ENCODE results near the gene ZNF768.
"Not testable (repeated sequence)": the region's sequence is repeated elsewhere in the genome, so short reads cannot be mapped to it uniquely, and the experiment has no call there.

ZNF768 gene

DNA sequence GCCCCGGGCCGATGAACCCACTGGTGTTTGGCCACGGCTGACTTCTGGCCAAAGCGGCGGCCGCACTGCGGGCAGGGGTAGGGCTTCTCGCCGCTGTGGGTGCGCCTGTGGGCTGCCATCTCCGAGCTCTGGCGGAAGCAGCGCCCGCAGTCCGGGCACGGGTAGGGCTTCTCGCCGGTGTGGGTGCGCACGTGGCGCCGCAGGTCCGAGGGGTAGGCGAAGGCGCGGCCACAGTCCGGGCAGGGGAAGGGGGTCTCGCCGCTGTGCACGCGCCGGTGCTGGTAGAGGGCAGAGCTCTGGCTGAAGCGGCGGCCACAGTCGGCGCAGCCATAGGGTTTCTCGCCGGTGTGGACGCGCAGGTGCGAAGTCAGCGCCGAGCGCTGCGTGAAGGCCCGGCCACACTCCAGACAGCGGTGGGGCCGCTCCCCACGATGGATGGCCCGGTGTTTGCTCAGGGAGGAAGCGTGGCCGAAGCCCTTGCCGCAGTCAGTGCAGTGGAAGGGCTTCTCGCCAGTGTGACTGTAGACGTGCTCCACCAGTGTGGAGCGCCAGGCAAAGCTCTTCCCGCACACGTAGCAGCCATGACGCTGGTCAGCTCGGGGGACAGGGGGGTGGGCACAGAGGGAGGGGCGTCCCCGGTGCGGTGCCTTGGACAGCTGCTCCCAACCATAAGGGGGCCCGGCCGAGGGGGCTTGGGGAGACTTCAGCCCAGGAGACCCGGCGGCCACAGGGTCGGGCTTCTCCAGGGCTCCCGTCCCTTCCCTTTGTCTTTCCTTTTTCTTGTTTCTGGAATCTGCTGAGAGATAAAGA lies 29.2 kb upstream of the ZNF768 start:
- no peak for DNase-seq (ENCODE audit: low spot score)

DNA sequence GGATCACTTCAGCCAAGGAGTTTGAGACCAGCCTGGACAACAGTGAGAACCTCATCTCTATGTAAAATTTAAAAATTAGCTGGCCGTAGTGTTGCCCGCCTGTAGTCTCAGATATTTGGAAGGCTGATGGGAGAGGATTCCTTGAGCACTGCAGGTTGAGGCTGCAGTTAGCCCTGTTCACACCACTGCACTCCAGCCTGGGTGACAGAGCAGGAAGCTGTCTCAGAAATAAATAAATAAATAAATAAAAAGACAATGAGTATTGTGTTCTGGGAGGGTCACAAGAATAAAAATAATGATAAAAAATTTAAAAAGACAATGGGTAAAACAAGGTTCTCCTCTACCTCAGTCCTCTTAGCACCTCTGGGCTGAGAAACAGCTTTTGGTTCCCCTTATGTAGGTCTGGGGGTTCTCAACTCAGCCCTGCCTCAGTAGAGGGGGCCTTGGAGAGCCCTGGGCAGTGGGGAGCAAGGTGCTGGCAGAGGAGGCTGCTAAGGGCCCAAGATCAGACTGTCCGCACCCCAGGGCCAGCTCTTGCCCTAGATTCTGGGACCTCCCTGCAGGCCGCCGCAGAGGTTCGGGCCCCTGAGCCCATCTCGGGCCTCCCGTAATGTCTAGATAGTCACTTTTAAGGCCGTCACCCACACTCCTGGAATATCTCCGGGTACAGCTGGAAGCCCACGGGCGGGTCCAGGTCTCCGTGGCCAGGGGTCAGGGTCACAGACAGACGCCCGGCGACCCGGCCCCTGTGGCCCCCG lies 28.4 kb upstream of the ZNF768 start:
- DNase-seq (ENCODE audit: low spot score) = no peak

DNA sequence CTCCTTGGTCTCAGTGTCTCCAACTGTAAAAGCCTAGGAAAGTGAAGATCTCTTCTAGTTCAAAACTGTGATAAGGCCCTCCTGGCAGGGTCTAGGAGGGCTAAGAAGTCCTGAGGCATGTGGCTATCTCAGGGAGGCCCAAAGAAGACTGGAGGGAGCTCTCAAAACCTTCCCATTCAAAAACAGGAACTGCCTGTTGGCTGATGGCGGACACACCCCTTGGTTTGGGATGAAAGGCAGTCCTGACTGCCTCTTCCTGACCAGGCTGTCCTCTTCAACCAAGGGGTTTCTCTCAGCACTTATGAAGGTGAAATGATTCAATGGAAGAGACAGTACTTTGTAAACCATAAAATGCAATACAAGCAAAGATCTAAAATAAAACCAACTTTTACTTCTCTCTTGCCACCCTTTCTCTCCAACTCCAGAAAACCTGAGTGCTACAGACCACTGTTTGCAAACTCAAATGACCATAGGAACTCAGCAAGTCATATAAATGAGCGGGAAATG lies 27.1 kb upstream of the ZNF768 start:
- DNase-seq (ENCODE audit: low spot score) = no peak

DNA sequence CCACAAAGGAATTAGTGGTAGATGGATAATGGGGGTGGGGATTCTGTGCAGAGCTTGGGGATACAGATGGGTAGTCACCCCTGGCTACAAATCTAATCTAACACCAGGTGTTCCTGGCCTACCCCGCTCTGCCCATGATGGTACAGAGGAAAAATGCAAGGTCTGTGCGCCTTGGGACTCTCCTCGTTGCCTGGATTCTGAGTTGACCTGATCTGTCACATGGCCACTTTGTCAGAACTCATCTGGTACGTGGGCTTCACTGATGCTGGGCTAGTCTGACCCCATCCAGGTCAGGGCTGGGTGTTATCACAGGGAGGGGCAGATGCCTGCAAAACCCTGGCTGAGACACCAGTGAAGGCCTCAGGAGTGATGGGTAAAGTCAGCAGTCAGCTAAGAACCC lies 26.6 kb upstream of the ZNF768 start:
- DNase-seq (ENCODE audit: low spot score) = no peak

DNA sequence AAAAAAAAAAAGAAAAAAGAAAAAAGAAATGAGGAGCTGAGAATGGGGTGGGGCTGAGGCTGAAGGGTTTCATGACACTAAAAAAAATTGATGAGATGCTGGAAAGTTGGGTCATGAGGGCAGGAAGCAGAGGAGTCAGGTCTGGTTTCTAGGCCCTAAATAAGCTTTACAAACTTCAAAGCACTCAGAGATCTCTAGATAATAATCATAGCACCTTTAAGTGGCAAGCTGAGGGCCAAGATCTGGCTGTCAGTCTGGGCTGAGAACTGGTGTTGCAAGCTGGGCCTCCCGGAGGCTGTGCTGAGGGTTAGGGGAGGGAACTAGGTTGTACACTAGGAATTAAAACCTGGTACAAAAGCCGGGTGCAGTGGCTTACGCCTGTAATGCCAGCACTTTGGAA lies 25.4 kb upstream of the ZNF768 start:
- DNase-seq (ENCODE audit: low spot score) = no peak

DNA sequence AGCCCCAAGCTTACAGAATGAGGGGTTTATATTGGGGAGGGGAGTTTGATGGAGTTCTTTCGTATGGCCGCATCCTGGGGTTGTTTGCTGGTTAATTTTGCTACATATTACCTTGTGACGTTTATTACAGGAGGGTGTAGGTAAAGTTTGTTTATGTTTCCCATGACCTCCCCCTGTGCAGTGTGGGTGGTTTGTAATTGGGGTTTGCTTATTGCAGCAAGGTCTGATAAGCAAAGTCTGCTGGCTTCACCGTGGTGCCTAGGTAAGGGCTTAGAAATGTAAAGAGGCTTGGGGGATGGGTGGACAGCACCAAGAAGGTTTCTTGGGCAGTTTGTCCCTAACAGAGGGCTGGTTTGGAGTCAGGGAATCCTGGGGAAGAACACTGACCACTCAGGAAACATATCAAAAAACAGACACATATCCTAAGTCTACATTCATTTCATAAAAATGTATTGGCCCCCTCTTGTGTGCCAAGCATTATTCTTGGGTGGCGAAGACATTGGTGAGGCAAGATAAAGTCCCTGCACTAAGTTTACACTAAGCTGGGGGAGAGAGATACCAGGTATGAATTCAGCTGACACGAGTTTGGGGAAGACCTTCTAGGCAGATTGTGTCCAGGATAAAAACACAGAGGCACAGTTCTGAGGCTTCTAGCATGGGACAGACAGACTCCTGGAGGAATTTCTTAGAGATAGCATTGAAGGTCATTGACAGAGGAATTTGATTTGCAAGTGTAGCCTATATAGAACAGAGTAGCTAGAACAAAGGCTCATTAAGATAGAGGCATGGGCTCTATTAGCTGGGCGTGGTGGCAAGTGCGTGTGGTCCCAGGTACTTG lies 22.3 kb upstream of the ZNF768 start:
- no peak for DNase-seq (ENCODE audit: low spot score)

DNA sequence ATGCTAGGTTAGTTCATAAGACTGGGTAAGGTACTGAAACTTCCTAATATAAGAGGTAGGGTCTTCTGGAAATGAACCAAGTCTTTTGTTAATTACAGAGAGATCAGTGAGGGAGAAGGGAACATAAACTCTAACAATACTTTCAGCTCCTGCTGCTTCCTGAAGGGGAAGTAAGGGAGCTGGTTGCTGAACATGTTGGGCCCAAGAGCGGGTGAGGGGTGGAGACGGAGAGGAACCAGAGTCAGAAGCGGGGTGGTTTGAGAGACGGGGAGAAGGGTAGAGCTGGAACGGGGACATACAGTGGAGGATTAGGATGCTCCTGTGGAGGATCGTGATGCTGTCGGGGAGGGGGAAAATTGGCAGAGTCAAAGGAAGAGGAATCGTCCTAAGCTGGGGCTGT lies 19.7 kb upstream of the ZNF768 start:
- no peak for DNase-seq (ENCODE audit: low spot score)

DNA sequence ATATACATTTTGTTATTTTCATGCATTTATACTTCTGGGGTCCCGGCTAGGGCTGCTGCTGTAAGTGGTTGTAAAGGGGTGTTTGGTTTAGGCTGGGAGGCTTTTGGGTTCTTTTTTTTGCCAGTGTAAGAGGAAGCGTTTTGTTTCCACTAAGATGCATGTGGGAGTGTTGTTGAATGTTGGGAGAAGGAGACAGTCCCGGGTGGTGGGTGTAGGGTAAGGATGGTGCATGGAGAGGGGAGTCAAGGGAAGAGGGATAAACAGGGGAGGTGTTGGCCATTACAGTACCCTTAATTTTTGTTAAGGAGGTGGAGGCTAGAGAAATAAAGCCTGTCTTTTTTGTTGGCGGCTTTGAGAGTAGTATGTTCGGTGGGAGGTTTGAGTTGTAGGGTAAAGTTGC lies 16.7 kb upstream of the ZNF768 start:
- no peak for DNase-seq (ENCODE audit: low spot score)

DNA sequence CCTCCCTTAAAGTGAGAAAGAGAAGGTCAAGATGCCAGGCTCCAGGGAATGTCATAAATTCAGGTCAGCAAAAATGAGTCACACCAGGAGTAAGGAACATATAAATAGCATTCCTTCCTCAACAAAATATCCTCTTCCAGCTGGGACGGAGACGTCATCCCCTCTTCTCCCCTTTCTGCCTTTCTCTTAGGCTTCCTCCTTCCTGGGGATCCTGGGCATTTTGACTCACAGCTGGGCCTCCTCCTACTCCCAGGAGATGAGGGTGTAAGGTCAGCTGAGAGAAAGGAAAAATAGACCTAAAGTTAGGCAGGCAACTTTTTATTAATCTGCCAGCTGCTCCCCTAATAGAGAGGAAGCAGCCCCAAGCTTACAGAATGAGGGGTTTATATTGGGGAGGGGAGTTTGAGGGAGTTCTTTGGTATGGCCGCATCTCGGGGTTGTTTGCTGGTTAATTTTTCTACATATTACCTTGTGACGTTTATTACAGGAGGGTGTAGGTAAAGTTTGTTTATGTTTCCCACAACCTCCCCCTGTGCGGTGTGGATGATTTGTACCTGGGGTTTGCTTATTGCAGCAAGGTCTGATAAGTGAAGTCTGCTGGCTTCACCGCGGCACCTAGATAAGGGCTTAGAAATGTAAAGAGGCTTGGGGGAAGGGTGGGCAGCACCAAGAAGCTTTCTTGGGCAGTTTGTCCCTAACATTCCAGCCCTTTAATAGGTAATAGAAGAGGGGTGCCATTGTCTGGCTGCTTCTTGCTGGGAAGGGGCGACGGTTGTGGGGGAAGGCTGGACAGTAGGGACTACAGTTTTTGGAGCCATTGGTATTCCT lies 15.3 kb upstream of the ZNF768 start:
- no peak for DNase-seq (ENCODE audit: low spot score)

DNA sequence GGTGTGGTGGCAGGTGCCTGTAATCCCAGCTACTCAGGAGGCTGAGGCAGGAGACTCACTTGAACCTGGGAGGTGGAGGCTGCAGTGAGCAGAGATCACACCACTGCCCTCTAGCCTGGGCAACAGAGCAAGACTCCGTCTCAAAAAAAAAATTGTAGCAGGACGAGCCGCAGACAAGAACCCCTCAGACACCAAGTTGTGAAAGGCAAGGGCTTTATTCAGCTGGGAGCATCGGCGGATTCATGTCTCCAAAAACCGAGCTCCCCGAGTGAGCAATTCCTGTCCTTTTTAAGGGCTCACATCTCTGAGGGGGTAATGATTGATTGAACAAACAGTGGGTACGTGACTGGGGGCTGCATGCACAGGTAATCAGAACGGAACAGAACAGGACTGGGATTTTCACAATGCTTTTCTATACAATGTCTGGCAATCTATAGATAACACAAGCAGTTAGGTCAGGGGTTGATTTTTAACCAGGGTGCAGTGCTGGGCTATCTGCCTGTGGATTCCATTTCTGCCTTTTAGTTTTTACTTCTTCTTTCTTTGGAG lies 14.6 kb upstream of the ZNF768 start:
- not testable (repeated sequence) for DNase-seq (ENCODE audit: low spot score)

DNA sequence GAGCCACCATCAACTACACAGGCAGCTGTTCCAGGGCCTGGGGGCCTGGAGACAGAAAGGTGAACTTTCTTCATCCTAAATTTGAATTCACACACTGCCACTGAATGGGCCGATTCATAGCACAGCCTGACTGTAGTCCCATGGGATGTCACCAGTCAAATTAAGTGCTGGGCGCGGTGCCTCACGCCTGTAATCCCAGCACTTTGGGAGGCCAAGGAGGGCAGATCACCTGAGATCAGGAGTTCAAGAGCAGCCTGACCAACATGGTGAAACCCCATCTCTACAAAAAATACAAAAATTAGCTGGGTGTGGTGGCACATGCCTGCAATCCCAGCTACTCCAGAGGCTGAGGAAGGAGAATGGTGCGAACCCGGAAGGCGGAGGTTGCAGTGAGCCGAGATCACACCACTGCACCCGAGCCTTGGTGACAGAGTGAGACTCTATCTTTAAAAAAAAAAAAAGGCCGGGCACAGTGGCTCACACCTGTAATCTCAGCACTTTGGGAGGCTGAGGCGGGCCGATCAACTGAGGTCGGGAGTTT lies 13.7 kb upstream of the ZNF768 start:
- not testable (repeated sequence) for DNase-seq (ENCODE audit: low spot score)

DNA sequence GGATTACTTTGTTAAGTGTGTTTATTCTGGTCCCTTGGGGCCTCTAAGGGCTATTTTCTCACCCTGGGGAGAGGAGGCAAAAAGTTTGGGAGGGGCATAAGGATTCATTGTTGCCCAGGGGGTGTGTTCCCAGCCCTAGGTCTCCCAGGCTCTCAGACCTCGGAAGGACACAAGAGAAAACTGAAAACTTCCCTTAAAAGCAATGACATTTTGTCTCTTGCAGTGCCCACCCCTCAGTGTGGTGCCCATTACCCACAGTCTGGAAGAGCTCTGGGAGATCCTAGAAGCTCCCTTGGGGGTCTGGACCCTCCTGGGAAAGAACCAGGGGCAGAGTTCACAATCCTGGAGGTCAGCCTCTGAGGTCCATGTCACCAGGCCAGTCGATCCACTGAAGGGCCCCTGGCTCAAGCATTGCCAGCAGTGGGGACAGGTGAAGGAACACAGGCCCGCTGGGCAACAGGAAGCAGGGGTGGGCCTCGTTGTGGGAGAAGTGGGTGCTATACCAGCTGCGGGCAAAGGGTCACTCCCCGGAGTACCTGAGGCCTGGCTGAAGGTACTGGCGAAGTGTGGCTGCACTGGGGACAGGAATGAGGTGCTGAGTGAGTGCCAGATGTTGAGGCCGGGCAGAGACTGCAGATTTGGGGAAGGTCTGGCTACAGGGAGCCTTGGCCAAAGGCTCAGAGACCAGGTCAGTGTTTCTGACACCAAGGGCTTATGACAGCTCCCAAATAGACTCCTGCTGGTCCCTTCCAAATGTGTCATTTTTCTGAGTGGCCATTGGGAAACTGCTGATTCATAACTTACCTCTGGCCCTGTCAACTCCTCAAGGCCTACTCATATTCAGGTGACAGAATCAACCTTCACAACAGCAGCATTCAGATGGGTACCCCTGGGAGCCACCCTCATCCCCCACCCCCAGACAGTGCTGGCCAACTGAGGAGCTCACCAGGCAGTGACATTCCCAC lies 12.9 kb upstream of the ZNF768 start:
- no peak for DNase-seq (ENCODE audit: low spot score)

DNA sequence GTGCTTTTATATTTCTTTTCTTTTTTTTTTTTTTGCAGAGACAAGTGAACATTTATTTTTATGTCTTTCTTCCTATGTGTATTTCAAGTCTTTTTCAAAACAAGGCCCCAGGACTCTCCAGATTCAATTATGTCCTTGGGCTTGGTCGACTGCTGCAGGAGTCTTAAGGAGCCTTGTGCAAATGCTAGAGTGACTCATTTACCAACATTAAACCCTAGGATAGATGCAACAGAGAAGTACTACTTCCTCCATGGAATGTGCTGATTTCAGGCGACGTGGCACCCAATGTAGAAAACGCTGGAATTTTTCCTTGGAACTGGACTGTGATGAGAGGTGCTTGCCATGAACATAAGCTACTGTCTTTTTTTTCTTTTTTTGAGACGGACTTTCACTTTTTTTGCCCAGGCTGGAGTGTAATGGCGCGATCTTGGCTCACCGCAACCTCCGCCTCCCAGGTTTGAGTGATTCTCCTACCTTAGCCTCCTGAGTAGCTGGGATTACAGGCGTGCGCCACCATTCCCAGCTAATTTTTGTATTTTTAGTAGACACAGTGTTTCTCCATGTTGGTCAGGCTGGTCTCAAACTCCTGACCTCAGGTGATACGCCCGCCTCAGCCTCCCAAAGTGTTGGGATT lies 10.1 kb upstream of the ZNF768 start:
- not testable (repeated sequence) for DNase-seq (ENCODE audit: low spot score)

DNA sequence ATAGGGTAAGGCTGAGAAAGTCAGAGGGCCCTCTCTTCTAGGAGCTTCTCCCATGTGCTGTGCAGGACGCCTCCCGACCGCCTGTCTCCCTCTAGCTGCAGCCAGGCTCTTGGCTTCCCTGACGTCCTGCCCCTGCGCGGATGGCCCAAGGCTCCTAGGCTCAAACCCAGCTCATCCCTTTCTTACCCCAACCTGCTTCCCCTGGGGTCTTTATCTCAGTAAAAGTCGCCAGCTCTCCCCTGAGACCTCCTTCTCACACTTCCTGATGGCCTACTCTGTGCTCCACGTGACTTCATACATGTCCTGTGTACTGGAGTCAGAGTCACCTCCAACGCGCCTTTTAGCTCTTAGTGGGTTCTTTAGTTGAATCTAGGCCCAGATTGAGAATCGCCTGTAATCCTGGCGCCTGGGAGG lies 9.4 kb upstream of the ZNF768 start:
- peak; percentile 72 for DNase-seq (ENCODE audit: low spot score)

DNA sequence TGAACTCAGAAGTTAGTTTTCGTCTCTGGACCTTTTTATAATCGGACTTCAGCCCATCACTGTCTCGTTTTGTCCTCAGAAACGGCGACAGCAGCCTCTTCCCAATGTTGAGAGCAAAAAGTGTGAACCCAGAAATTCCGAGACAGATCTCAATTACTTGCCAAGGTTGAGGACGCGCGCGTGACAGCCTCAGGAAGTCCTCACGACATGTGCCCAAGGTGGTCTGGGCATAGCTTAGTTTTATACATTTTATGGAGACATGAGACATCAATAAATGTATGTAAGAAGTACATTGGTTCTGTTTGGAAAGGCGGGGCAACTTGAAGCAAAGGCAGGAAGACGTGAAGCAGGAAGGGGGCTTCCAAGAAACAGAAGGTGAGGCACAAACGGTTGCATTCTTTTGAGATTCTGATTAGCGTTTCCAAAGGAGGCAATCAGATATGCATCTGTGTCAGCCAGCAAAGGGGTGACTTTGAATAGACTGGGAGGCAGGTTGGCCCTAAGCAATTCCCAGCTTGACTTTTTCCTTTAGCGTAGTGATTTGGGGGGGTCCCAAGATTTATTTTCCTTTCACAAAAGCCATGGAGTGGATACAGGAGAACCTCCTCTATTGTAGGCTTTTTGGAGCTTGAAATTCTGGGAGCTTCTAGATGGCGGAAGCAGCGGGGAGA lies 8.9 kb upstream of the ZNF768 start:
- DNase-seq (ENCODE audit: low spot score) = no peak

DNA sequence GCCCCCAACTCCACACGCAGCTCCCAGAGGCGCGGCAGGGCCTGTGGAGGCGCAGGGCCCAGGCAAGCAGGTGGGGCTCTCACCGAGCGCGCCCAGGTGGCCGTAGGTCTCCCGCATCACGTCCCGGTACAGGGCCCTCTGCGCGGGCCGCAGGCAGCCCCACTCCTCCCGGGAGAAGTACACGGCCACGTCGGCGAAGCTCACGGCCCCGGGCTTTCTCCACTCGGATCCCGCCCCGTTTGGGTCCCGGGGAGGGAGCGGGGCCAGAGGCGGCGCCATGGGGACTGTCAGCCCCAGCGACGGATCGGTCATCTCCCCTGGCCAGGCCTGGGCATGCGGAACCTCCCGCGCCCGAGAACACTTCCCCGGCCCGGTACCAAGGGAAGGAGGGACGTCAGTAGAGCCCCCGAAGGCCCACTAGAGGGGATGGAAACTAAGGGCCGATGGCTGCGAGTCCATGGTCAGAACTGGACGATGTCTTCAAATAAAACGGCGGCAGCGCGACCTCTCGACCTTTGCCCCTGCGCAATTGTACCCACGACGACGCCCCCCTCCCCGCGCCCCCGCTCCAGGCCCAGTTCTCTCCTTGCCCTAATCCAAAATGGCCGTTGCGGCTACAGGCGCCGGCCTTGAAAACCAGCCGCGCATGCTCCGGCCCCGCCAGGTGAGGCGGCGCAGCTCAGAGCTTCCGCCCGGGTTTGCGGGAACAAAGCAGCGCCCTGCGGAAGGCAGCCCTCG lies 8.2 kb upstream of the ZNF768 start, which contains the start of gene ZNF747:
ZNF747 (minus strand) TSS at position 491 of the 738 bp plus-strand sequence; CDS start at position 312, 179 bp downstream.
- DNase-seq (ENCODE audit: low spot score) = peak; percentile 87

DNA sequence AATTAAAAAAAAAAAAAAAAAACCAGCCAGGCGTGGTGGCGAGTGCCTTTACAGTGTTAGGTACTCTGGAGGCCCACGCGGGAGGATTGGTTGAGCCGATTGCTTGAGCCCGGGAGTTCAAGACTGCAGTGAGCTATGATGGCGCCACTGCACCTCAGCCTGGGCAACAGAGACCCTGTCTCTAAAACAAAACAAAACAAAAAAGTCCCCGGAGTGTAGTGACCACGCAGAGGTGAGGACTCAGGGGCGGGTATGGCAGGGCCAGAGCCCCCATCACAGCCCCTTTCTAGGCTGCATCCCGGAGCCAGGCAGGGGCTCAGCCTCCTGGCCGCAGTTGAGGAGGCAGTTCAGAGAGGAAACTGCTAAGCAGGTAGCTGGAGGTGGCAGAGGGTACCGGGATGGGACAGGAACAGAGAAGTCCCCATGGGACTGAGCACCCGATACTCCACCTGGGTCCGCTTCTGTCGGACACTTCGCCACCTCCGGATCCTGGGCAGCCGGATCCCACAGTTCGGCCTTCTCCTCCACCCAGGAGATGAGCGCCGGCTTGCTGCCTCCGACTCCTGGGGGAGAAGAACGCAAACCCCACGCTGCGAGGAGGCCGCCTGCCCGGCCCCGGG lies 7.5 kb upstream of the ZNF768 start:
- peak; percentile 29 for DNase-seq (ENCODE audit: low spot score)
